NB4 (cell line): ENCODE results near the gene FOXE1.

Experiments used
- DNase-seq: peaks from one replicate; pipeline ENCODE4 v3.0.0; 2010; ENCODE audit warnings: low read depth
- H3K4me3 ChIP-seq: one replicate; pipeline ENCODE4 v1.5.1; 2011; ENCODE audit warnings: mild to moderate bottlenecking, low read depth, low read length, moderate library complexity
- MYC ChIP-seq: IDR thresholded peaks from 2 replicates; pipeline ENCODE4 v1.6.1; 2011; ENCODE audit warnings: low read depth, low read length
- POLR2A ChIP-seq: IDR thresholded peaks from 2 replicates; pipeline ENCODE4 v1.6.1; 2011; ENCODE audit warnings: mild to moderate bottlenecking; ENCODE audit not compliant: insufficient read length; ENCODE audit errors: extremely low read depth
- TF ChIP-seq, protein P1 (sequence below): IDR thresholded peaks from one replicate; pipeline ENCODE4 v1.5.1; 2012; ENCODE audit warnings: low read depth, low read length
- TF ChIP-seq, protein P2 (sequence below): IDR thresholded peaks from 2 replicates; pipeline ENCODE4 v1.6.1; 2011; ENCODE audit warnings: low read depth, low read length

Gene FOXE1

DNA sequence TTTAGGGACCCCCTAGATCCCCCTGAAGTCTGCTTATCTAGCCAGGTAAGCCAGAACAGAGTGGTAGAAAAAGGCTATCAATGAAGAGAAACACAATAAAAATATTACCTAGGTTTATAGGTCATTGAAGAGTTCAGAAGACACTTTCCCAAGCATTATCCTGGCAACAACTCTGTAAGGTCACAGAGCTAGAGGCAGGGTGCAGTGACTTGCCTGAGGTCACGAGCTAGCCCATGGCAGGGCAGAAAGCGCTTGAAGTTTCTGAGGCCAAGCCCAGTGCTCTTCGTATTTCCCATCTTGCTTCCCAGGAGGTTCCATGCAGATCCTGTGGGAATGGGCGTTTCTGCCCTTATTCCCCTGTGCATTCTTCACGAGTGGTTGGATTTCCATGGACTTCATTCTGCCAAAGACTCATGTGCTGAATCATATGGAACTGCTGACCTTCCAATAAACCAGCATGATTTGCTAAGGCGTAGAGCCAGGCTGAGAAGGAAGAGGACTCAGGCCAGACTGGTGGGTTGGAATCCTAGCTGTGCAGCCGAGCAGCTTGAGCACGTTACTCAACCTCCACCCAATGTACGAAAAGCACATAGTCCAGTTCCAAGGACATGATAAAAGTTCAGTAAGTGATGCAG lies 47.2 kb downstream of the FOXE1 start:
- no peak for DNase-seq
- TF ChIP-seq MYC (no peak), POLR2A (no peak)
- TF ChIP-seq, protein P1, sequence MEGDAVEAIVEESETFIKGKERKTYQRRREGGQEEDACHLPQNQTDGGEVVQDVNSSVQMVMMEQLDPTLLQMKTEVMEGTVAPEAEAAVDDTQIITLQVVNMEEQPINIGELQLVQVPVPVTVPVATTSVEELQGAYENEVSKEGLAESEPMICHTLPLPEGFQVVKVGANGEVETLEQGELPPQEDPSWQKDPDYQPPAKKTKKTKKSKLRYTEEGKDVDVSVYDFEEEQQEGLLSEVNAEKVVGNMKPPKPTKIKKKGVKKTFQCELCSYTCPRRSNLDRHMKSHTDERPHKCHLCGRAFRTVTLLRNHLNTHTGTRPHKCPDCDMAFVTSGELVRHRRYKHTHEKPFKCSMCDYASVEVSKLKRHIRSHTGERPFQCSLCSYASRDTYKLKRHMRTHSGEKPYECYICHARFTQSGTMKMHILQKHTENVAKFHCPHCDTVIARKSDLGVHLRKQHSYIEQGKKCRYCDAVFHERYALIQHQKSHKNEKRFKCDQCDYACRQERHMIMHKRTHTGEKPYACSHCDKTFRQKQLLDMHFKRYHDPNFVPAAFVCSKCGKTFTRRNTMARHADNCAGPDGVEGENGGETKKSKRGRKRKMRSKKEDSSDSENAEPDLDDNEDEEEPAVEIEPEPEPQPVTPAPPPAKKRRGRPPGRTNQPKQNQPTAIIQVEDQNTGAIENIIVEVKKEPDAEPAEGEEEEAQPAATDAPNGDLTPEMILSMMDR = no peak
- TF ChIP-seq, protein P2, sequence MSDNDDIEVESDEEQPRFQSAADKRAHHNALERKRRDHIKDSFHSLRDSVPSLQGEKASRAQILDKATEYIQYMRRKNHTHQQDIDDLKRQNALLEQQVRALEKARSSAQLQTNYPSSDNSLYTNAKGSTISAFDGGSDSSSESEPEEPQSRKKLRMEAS = no peak
- no peak overlapping the region for H3K4me3 ChIP-seq

DNA sequence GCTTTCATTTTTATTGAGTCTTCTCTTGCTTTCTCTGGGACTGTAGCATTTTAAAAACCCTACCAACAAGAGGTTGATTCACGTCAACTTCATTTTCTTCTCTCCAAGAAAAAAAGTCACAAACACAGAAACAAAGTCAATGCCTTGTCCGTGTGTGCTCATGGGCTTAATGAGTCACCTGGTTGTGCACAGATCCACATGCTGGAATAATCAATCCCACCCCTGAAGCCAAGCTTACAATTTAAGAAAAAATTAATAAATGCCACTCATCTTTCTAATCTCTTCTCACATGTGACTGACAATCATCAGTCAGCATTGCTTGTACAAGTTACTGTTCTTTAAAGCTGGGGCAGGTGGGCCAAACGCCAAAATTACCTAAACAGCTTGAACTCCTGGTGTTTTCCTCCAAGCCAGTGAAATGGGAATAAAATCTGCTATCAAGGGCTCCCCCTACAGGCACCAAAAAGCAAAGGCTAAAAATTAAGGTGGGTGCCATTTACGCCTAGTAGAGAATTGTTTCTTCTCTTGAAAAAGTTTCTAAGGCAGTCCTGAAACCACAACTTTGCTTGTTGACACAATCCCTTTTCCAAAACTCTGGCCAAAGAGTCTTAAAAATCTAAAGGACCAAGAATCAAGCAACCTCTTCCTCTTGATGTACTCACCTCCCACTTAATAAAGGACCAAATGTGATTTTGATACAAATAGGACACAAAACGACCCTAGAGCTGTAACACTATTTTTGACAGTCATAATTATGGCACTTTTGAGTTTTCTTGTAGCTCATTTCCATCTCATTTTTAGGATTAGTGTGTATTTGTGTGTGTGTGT lies 47.9 kb downstream of the FOXE1 start:
- DNase-seq = peak; percentile 54
- no peak overlapping the region for H3K4me3 ChIP-seq
- no peak for TF ChIP-seq MYC
- TF ChIP-seq, protein P1 = peak; percentile 74

DNA sequence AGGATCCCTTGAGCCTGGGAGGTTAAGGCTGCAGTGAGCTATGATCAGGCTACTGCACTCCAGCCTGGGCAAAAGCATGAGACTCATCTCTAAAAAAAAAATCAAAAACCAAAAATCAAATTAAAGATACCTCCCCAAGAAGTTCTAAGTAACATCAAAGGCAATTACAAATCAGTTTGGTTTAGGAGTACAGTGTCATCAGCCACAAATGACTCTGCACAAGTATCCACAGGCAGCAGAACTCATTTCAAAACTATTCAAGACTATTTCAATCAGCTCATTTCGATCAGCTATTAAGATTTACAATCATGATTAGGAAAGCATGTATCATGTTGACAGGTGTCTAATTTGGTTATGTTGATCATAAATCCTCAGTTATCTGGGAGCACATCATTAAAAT lies 50.2 kb downstream of the FOXE1 start:
- DNase-seq = no peak
- no peak overlapping the region for H3K4me3 ChIP-seq
- TF ChIP-seq MYC = no peak
- TF ChIP-seq POLR2A = no peak
- TF ChIP-seq, protein P1 = no peak

DNA sequence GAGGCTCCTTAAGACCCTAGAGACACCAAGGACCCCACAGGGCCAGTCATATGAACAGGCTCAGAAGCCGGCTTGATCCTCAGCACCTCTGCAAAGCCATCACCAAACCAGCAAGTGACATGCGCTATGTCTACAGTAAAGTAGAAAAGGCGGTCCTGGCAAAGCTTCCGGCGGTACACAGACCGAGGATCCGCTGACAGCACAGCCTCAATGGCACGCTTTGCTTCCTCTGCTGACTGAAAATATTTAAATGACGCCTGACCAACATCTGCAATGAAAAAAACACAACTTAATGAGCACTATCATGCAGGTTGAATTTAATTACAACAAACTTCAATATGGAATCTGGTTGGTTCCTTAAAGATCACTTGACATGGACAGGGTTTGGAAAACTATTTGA lies 51.7 kb downstream of the FOXE1 start:
- no peak for DNase-seq
- H3K4me3 ChIP-seq = no peak overlapping the region
- TF ChIP-seq, protein P1 = no peak
- TF ChIP-seq MYC (no peak), POLR2A (no peak)
- TF ChIP-seq, protein P2 = no peak

DNA sequence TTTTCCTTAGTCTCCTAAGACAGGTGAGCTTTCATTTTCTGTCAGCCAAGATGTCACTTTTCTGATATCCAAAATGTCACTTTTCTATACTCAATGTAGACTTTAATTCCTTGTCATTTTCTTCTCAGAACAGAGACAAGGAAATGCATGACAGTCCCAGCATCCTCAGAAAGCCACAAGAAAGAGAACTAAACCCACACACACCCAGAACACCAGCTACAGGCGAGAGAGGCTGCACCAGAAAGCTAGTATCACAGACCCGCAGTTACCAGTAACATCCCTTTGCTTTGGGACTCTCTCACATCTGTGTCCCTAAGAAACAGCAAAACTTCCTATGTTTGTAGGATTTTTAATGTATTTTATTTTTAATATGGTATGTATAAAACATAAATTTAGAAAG lies 52.2 kb downstream of the FOXE1 start:
- DNase-seq = no peak
- H3K4me3 ChIP-seq = no peak overlapping the region
- TF ChIP-seq, protein P2 = no peak
- TF ChIP-seq MYC (no peak), POLR2A (no peak)
- TF ChIP-seq, protein P1 = no peak
